GM10847 (cell line): ENCODE data around the gene DNASE1L3.

Source experiments
- POLR2A ChIP-seq: IDR thresholded peaks from 2 replicates; pipeline ENCODE4 v1.6.1; 2011; ENCODE audit not compliant: insufficient read length; ENCODE audit errors: extremely low read depth

The DNASE1L3 gene

GRCh38 chr3:58176827-58177489 is 33.8 kb downstream of the DNASE1L3 start:
- TF ChIP-seq POLR2A = no peak

DNA sequence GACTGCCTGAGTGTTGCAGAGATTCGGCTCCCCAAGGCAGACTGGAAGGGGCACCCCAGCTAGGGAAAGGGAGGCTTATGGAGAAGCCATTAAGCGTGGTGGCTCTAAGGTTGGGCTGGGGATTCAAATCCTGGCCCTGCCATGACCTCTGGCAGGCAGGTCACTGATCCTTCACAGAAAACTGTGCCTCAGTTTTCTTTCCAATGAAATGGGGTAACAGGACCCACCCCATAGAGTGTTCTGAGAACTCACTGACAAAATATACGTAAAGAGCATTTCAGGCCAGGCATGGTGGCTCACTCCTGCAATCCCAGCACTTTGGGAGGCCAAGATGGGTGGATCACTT is 34.6 kb downstream of the DNASE1L3 start:
- no peak for TF ChIP-seq POLR2A

DNA sequence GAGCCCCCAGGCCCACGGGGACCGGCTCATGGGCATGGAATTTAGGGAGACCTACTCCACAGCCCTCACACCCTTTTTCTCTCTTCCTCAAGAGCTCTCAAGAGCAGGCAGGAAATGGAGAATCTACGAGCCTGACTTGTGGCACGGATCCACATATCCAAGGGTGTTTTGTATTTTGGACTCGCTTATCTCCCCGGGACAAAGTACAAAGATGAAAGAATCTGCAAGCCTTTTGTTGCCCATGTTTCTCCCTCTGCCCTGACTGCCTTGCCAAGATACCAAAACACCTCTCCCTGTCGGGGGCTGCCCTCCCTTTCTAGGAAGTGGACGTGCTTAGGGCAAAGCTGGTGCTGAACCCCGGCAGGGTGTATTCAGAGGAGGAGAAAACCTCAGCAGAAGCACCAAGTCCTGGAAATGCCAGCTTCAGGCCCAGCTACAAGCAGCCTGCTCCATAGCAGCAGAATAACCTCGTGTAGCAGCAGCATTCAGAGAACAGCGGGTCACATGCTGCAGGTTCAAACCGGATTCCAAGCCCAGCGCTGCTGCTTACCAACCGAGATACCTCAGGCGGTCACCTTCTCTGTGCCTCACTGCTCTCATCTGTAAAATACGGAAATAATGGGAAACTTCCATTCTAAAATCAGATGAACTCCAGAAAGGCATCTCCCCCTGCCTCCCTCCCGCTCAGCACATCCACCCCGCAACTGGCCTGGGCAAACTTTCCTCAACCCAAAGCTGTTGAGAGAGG is 35.2 kb downstream of the DNASE1L3 start:
- no peak for TF ChIP-seq POLR2A

DNA sequence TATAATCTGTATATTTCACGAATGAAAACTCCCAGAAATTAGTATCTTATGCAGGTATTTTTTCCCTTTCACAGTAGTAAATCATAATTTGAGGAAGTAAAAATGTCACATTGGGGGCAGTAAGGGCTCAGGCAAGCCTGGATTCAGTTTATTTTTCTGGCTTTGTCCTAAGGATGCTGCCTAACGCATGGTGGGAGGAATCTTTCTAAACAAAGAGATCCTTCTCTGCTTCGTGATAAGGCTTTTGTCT is 35.7 kb downstream of the DNASE1L3 start:
- no peak for TF ChIP-seq POLR2A

DNA sequence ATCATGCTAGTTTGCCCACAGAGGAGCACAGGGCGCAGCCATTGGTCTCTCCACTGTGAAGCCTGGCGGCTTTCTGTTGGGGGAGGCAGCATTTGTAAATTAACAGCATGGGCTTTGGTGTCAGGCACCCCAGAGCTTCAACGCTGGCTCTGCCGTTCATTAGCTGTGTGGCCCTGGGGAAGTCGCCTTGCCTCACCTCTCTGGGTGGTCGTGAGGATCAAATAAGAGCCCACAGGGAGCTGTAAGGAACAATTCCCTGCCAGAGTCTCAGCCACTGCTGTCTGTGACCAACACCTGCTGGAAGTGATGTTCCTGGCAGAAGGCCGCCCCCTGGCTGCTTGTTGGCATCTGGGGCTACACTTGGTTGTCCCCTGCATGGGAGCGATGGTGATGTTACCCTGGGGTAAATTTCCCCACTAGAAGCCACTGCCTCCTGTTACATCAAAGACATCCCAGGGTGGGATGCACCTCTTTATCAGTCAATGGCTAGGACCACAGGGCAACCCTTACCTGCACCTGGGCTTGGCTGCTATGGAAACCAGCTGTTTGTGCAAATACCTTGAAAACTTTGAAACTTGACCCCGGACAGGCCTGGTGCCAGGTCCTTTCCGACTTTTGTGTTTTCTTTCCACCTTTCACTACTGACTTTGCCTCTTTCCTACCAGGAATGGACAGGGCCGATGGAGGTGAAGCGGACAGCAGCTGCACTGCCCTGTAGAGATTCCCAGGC is 36.9 kb downstream of the DNASE1L3 start:
- TF ChIP-seq POLR2A = no peak

DNA sequence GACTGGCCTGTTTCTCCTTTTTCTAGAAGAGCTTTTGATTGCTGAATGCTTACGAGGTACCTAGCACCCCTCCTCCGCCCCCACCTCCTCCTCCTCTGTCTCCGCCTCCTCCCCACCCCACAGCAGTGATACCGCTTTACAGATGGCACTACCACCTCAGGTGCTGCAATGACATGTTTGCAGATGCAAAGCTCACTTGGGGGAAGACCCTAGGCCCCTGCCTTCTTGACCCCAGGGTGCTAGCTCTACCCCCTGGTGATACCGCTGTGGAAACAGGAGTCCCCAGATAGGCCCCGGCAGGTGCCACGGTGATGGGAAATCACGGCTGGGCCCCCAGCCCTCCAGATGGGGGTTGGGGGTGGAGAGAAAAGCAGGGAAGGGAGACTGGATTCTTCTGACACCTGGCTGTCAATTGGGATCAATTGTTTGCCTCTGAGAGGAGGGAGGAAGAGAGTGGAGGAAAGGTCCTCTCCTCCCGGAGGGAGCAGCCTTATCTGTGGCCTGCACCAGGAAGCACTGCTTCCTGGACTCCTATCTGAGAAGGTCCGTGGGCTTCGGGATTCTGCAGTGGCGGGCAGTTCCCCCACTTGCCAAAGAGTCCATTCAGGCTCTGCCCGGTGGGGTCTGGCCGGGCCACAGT is 37.6 kb downstream of the DNASE1L3 start:
- no peak for TF ChIP-seq POLR2A

DNA sequence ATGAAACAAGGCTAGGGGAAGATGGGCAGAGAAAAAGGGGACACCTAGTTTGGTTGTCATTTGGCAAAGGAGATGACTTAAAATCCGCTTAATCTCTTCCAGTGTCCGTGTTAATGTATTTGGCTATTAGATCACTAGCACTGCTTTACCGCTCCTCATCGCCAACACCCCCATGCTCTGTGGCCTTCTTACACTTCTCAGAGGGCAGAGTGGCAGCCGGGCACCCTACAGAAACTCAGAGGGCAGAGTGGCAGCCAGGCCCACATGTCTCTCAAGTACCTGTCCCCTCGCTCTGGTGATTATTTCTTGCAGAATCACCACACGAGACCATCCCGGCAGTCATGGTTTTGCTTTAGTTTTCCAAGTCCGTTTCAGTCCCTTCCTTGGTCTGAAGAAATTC is 39.6 kb downstream of the DNASE1L3 start:
- TF ChIP-seq POLR2A = no peak

DNA sequence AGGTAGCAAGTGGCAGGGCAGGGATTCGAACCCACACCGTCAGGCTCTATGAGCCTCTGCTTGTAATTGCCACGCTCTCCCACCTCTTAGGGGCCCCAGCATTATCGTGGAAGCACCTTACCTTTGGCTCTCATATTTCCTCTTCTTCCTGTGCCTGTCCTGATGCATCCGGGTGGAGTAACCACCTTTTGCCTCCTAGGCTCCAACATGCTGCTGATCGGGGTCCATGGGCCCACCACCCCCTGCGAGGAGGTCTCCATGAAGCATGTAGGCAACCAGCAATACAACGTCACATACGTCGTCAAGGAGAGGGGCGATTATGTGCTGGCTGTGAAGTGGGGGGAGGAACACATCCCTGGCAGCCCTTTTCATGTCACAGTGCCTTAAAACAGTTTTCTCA is 40.4 kb downstream of the DNASE1L3 start:
- TF ChIP-seq POLR2A = no peak

DNA sequence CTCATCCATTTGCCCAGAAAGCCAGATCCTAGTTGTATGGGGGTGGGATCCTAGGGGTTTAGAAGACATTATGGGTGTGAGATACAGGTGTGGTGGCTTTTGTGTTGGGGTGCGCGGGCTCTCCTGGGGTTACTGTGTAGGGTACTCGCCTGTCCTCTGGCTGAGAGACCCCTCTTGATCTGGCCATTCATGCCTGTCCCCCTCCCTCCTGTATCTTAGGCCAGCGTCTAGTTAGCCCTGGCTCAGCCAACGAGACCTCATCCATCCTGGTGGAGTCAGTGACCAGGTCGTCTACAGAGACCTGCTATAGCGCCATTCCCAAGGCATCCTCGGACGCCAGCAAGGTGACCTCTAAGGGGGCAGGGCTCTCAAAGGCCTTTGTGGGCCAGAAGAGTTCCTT is 41.4 kb downstream of the DNASE1L3 start:
- TF ChIP-seq POLR2A = no peak

- TF ChIP-seq POLR2A = no peak
These were observed 42.3 kb downstream of the DNASE1L3 start for GRCh38 chr3:58168498-58168897.

GRCh38 chr3:58167431-58168351 is 43.1 kb downstream of the DNASE1L3 start:
- TF ChIP-seq POLR2A = no peak

DNA sequence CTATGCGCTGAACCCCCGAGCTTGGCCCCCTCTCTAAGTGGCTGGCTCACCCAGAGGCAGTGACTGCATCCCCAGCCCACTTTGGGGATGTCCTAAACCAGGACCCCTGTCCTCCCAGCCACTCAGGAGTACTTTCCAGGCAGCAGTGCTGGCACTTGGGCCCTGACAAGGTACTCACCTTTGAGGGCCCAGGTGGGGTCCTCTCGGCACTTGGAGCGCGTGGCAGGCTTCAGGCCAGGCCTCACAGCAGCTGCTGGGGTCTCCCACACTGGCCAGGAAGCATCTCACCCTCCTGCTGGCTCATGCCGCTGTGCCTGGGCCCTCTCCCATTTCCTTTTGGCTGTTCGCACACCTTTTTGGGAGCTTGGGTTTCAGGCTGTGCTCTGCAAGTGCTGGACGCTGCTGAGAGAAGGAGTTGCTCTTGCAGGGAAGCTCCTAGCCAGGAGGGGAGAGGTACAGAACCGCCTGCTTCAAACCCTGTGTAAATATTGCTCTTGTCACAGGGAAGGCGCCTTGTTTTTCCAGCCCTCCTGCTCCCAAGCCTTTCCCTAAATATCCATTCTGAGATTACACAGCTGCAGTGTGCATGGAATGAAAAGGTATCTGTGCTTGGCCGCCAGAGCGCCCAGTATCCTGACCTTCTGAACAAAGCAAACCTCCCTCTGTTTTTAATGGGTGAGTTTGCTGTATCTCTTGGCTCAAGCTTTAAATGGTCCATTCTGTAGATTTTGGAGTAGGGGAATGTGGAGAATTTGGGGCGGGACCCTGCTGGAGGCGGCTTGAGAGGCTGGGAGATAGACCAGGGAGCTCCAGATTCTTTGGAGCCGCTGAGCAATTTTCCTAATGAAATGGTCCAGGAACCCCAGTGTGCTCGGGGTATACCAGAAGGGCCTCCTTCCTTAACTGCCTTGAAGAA is 45.6 kb downstream of the DNASE1L3 start:
- no peak for TF ChIP-seq POLR2A

DNA sequence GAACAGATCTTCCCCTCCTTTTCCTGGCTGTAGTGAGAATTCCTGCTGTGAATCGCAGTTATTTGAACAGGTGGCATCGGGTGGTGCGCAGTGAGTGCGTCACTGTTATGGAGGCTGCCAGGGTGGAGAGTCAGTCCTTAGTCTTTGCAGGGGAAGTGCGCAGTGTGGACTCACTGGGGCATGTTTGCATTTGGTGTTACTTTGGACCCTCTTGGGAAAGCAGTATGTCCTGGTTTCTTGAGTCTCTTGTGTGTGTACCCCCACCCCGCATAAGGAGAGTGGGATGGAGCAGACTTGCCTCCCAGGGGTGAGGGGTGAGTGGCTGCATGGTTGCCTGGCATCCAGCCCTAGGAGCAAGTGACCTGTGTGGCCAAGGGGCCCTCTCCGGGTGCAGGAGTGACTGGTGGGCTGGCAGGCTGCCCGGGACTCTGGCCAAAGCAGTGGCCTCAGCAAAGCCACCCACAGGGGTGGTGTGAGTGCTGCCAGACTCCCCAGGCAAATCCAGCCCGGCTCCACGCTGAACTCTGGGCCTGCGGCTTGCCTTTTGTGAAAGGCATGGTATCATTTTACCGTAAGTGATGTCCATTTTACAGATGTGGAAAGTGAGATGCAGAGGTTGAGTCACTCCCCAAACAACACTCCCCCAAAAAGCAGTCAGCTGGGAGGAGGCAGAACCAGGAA is 46.4 kb downstream of the DNASE1L3 start:
- TF ChIP-seq POLR2A = no peak
